Cardiac septum (tissue), 1 donor: ENCODE measurements around the gene ZBTB7C. TPM values are rescaled to one million over a fixed set of nuclear protein-coding genes. Genes with fewer than 3 reads are reported as not detected.

Experiments
- DNase-seq: peaks from one replicate; pipeline ENCODE4 v3.0.0-alpha.2; 2020; ENCODE audit warnings: low spot score
- intact Hi-C: fragments of 100-400 bp; cut with DNase I; formaldehyde crosslinking; loops from one replicate; pipeline ENCODE4 v1.14.0; 2022
- total RNA-seq: library from RNA; stranded (reverse); fragmentation: NEBNext Ultra II Directional; extraction: Animal tissue kit (Norgen Biotek cat#: 25700); gene quantifications from one replicate; pipeline ENCODE4 v1.2.1, GENCODE V29; 2021
- donor health status: DM: no; HTN: no; CAD: no.

Gene ZBTB7C
- total RNA-seq, 1 donor from 2014 or later: 8.0 TPM

DNA sequence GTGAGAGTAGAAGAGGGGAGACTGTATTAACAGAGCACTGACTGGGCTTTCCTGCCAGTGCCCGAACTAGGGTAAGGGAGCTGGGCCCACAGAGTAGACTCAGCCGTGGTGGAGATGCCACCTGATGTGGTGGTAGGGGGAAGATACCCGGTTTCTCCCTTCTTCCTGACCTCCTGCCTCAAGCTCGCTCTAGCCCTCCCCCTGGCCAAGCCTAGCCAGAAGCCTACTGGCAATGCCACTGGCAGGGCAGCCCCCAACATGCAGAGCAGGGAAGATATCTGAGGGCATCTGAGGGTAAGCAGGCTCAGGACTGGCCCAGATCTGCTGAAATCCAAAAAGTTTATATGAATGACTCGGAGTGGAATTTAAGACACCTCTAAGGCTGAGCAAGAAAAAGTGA is 316.1 kb downstream of the ZBTB7C start:
- no peak for DNase-seq
- intact Hi-C loops: no loop called here

DNA sequence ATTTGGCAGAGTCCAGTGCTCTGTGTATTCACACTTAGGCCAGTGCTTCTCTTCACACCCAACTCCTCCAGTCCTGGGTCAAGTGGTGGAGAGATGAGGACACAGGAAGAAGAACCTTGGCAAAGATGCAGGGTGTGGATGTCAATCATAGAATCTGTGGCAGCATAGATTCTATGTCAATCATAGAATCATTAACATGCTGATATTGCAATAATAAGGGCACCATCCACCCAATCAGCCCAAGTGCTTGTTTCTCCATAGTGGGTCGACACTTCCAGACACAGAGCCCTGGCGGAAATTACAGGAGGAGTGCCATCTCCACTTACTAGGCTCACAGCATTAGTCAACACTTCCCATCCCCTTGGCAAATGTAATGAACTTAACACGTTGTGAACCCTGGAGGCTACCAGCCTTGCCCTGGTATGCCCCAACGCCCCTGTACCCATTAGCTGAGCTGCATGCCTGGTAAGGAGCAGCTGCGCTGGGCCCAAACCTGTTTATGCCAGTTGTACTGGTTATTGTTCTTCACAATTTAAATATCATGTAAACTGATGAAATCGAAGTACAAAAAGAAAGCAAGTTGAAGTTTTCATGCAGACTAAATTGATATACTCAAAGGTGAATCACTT is 317.2 kb downstream of the ZBTB7C start:
- intact Hi-C loops: no loop called here
- no peak for DNase-seq

DNA sequence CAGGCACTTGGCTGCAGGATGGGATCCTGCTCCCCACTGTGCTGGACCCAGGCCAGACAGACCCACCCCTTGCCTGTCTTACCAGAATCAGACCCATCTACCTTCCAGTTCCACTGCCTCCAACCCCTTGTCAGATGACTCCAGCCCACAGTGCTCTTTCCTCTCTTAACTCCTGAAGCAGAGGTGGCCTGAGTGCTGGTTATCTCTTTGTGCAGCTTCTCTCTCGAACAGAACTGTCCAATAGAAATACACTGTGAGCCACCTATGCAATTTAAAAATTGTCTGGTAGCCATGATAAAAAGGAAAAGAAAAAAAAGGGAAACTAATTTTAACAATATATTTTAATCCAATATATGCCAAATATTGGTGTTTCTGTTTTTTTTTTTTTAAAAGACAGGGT is 318.5 kb downstream of the ZBTB7C start:
- DNase-seq: no peak
- intact Hi-C loops: no loop called here

DNA sequence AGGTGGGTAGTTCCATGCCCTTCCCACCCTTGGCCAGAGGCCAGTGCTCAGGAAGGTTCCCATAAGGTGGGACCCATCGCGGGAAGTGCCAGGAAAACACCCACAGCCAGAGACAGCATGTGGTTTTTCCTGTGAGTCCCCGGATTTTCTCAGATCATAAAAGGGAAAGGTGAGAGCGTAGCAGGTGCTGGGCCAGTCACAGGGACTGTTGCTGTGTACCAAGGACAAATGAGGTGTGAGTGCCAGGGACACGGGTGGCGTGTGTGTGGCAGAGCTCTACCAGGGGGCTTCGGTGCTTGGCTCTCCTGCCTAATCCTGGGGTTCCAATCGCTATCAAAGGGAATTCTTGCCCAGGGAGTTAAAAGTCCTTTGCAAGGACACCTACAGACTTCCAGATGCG is 319.2 kb downstream of the ZBTB7C start:
- DNase-seq: no peak
- intact Hi-C loops: no loop called here

DNA sequence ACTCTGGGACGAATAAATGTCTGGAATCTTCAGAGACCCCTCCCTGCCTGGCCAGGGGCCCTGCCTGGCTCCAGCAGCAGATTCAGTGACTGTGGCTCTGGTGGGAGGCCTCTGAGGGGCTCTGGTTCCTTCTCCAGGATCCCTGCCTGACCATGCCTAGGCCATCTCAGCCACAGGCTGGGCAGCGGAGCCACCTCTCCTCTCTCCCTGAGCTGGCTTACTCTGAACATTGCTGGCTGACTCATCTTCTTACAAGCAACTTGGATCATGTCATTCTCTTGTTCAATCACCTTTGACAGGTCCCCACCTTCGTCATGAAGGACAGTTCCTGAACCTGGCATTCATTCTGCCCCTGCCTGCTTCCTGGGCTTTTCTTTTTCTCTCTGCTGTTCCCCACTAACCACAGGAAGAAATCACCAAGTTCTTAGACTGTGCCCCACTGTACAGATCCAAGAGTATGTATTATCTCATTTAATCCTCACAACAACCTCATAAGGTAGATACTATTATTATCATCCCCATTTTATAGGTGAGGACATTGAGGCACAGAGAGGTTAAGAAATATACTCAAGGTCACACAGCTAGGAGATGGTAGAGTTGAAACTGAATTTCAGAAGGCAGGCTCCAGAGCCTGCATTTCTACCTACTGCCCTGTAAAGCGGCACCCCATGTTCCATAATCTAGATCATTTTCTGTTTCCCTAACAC is 323.2 kb downstream of the ZBTB7C start:
- intact Hi-C loops: no loop called here
- DNase-seq: no peak

DNA sequence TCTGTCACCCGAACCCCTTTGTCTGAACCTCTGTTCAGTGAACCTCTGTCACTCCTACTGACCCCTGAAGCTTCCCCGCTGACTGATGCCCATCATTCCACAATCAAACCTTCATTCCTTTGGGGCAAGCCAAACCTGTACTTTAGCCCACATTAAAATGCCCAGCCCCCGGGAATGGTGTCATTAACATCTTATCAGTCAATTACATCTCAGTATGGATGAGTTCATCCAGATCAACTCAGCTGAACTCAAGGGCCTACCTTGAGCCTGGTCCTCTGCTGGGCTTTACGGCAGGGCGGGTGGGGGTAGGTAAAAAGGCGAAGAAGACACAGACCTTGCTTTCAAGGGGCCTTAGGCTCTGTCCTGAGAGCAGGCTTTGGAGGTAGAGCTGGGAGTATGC is 324.3 kb downstream of the ZBTB7C start:
- DNase-seq: no peak
- intact Hi-C loops: no loop called here

DNA sequence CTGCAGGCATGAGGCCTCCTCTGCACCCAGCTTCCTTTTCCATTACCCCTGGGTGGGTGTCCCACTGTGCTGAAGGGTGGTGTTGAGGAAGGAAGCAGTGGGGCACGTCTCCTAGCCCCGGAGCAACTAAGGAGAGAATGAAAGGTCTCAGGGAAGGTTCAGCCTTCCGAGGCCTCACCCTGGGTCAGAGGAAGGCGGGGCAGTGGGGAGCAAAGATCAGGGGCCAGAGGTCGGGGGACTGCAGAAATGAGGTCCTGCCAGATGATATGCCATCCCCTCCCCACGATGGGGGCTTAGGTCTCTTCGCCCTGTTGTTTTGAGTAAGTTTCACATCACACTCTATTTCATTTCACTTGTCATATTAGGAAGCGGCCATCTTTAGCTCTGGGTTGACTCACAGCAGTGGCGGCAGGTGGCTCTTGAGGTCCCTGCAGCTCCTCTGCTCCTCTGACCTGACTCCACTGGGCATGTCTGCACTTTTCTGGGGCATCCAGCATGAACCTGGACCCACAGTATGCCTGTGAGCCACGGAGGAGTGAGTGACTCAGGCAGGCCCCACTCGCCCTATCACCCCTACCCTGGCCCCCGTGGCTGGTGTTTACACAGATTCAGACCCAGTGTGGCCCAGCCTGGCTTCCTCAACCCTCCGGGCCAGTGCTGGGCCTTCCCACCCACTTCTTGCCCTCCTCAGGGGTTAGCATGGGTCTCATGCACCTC is 325.0 kb downstream of the ZBTB7C start:
- no peak for DNase-seq
- intact Hi-C loops: no loop called here

DNA sequence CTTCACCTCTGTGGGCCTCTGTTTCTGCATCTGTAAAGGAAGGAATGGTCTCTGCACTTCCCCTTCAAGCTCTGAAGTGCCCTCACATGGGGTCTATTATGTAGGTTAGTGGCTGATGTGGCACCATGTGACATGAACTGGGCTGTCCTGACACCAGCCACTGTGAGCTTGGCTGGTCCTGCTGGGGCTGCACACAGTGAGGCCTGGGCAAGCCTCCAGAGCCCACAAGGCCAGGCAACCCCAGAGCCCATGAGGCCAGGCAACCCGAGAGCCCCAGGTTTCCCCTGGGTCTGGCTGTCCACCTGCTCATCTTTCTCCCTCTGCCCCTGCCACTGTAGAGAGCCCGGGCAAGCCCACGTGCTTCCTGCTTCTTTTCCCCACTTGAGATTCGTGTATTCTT is 328.6 kb downstream of the ZBTB7C start:
- no peak for DNase-seq
- intact Hi-C loops: no loop called here

DNA sequence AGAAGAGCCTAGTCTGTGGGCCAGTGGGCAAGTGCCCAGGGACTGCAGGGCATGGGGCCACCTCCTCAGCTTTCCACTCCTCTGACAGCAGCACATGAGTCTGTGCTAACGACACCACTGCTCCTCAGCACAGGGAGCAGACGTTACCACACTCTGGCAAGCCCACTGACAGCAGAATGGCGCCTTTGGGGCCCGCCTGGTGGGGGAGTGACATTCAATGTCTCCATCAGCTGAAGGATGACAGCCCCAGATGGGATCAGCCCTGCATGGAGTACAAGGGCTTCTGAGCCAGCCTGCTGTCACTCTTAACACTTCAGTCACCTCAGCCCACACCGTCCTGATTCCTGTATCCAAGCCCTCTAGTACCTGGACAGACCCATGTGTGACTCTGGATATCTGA is 329.3 kb downstream of the ZBTB7C start:
- intact Hi-C loops: no loop called here
- DNase-seq: no peak

DNA sequence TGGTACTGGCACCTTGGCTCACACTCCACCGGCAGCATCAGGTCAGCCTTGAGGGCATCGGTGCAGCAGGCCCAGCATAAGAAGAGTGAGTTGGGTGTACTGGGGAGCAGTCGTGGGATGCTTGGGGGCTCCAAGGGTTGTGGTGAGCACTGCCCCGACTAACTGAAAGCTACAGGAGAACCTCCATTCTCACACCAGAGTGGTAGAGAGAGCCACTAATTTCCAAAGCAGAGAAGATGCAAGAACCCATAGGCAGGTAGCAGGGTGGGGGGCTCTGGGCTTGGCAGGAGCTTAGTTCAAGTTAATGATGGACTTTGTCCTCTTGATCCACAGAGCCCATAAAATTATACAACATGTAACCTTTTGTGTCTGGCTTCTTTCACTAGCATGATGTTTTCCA is 330.7 kb downstream of the ZBTB7C start:
- intact Hi-C loops: no loop called here
- no peak for DNase-seq

DNA sequence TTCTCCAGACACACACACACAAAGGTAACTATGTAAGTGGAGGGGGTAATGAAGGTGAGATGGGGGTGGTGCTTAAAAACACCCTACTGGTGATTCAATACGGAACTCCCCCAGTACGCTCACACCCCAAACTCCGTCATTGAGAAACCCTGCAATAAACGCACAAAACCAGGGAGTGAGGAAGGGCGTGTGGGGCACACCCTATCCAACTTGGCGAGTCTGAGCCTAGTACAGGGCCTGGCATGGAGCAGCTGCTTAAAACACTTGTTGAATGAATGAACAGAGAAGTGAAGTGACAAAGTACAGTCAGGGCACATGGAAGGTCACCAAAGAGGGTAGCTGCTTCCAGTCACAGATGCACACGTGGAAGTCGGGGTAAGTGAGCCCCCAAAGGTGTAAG is 331.9 kb downstream of the ZBTB7C start:
- intact Hi-C loops: no loop called here

DNA sequence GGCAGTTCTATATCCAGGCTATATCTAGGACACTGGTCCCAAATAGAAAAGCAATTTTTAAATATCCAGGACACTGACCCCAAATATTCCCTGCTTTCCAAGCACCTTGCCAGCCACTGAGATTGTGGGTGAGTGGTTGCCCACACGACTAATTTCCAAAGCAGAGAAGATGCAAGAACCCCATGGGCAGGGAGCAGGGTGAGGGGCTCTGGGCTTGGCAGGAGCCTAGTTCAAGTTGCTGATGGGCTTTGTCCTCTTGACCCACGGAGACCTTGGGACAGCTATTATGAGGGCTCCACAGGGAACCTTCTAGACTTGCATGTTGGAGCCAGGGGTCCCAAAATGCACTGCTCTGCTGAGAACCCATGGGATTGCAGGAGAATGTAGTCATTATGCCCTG is 332.7 kb downstream of the ZBTB7C start:
- no peak for DNase-seq
- intact Hi-C loops: no loop called here

More for the DNA sequence above, 331.9 kb downstream of the ZBTB7C start:
- DNase-seq: no peak

DNA sequence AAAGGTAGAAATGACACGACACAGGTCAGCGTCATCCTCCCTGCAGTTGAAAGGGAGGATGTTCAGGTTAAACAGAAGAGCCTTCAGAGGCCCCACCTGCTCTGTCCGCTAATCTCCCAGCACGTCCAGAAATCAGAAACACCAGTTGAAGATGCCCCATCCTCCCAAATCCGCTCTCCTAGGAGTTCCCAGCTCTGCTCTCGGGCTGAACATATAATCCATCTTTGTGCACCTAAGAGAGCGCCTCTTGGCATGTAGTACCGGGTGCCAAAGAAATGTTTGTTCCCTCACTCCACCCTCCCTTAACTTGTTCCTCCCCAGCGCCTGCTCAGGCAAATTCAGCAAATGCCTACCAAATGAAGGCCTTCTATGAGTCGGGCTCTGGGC is 333.5 kb downstream of the ZBTB7C start:
- intact Hi-C loops: no loop called here
- no peak for DNase-seq

DNA sequence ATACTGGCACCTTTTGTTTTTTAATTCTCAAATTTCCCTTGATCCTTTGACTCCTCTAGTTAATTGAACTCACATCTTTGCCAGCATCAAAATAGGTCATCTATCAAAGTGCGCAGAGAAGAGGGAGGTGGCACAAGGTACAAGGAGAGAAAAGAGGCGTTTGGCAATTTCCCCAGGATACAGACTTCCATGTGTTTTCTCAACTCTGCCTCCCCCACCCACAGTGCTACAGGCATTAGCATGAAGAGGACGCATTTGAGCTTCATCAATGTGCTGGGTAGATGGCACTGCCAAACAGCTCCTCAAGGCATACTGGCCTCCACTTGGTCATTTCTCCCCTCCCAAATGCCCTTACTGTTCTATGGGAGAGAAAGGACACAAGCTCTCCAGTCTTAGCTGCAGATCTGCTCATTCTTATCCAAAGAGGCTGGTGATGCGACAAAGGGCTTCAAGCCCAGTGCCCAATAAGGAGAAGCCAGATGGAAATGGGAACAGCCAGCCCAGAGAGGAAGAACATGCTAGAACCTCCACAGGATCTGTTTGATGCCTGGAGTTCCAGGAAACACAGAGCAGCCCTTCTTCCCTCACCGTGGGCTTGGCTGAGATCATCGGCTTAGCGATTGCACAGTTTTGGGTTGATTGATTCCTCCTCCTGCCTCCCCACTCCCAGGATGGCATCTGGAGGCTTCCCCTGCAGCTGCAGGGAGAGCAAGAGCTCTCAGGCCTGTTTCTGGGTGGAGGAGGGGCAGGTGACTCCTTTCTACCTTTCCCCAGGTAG is 334.1 kb downstream of the ZBTB7C start:
- DNase-seq: no peak
- intact Hi-C loops: no loop called here

DNA sequence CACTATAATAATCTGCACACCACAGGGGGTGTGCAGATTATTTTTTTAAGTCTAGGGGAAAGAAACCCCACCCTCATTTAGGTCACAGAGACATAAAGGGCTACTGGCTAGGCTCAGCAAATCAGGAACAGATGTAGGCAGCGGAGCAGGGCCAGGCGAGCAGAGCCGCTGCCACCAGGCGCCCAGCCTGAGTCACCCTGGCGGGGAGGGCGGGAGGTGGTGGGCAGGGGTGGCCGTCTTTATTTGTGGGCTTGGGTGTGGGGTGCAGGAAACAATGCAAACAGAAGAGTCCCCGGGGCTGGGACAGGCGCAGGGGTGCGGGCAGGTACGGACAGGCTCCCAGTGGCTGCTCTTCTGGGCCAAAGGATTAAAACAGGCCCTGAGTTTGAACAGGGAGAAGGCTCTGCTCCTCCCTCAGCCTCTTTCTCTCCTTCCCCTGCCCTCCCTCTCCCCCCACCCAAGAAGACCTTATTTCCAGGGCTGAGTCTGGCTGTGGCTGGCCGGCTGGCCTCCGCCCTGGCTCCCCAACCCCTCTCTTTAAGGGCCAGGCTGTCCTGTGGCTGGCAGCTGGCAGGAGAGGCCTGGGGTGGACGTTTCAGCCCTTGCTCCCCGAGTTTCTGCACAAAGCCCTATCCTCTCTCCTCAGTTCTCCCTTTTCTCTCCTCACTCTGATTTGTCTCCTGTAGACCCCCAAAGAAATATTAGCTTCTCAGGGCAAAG is 335.8 kb downstream of the ZBTB7C start:
- intact Hi-C loops: no loop called here
- DNase-seq: no peak

DNA sequence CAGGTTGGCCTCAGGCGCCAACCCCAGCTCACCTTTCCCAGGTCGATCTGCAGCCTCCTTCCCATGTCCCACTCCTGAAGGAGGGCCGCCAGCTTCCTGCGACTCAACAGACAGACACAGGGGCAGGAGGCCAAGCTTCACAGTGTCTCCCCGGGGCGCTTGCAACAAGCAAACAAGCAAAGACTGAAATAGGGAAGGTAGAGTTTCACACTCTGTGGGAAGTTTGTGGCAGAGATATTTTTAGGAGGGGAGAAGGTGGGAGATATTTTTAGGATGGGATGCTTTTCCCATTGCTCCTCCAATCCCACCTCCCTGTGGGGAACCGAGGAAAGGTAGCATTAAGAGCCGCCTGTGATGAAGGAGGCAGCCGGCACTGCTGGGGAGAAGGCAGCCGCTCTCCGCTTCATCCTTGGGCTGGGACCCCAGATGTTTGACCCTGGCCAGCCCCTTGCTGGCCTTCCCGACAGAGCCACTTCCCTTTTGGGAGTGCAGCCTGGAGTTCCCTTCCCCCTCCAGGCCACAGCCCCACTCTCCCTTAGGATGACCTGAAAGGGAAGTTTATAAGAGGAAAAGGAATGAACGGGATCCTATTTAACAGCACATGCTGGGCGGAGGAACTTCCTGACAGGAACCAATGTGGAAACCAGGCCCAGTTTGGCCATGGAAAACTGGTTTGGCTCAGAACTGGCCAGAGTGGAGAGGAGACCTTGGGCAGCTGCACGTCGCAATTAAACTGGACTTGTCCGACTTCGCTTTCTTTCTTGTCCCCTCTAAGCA is 336.6 kb downstream of the ZBTB7C start:
- DNase-seq: no peak
- intact Hi-C loops: no loop called here

DNA sequence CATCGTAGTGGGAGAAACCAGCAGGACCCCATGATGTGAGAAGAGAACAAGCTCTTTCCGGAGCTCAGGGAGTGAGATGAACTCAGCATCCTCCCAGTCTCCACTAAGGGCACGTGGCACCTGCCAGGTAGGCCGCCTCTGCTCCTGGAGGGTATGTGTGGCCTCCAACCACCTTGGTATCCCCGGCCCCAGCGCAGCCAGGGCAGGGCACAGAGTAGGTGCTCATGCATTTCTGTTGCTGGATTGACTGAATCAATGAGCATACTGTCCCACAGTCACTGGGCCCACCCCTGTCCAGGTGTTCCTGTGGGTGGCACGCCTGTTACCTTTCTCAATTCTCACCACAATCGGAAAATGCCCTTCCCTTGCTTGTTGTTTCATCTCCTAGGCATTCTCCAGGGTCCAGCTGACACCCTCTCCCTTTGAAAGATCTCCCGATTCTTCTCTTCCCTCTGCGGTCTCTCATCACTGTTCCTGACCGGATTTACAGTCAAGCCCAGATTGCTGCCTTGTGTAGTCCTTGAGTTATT is 340.2 kb downstream of the ZBTB7C start:
- DNase-seq: no peak
- intact Hi-C loops: no loop called here

DNA sequence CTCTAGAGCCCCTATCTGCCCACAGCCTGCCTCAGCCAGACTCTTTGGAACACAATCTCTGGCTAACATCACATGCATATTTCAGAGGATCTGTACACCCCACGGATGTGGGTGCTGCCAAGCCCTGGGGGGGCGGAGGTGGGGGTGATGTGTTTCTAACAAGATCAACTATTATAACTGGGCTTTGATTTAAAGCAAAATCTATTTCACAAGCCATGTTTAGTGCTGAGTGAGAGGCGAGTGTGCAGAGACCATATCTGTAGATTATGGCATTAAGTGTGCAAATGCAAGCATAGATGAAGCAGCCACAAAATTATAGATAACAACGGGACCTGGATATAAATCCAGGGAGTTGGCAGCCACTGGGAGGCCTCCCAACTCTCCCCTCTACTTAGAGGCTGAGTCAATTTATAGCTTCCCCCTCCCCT is 342.9 kb downstream of the ZBTB7C start:
- no peak for DNase-seq
- intact Hi-C loops: no loop called here

DNA sequence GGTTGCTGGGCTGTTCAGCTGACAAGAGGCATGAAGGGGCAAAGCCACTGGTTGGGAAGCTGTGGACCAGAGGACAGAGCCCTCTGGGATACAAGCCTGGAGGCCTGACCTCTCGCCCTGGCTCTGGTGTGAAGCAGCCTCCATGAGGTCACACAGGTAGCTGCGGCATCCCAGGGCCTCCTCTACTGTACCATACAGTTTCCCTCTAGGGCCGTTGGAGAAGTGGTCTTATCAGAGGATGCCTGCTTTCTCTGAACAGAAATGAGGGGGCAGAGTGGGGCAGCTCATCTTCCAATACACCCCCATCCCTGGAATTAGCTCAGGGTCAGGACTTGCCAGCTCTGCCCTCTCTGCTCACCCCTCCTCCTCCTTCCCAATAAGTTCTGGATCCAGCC is 343.6 kb downstream of the ZBTB7C start:
- intact Hi-C loops: no loop called here
- DNase-seq: peak; percentile 63
